BJ (cell line): ENCODE data around the gene FAM163A. TPM values are rescaled to one million over a fixed set of nuclear protein-coding genes. Genes with fewer than 3 reads are reported as not detected.

Experiments used
- CTCF ChIA-PET: fragments of 350-600 bp; formaldehyde crosslinking; extraction: SDS; loops from one replicate; lab custom pipeline; 2021; ENCODE audit warnings: antibody characterized with exemption, inconsistent platforms; lab: Yijun Ruan, JAX
- POLR2A ChIA-PET: fragments of 300-600 bp; sonication (Branson Sonifier 250); formaldehyde crosslinking; extraction: SDS; loops from one replicate; lab custom pipeline; 2021; ENCODE audit warnings: antibody characterized with exemption; lab: Charles Lee
- DNase-seq: peaks from one replicate; pipeline ENCODE4 v3.0.0-alpha.2; 2011; ENCODE audit warnings: low read depth
- H3K27me3 ChIP-seq: 2 replicates; pipeline ENCODE4 v1.6.0; 2011; ENCODE audit warnings: low read length; ENCODE audit not compliant: control insufficient read depth, insufficient read depth
- H3K36me3 ChIP-seq: 2 replicates; pipeline ENCODE4 v1.5.1; 2011; ENCODE audit warnings: low read length; ENCODE audit not compliant: control insufficient read depth, insufficient read depth
- H3K4me3 ChIP-seq: 2 replicates; pipeline ENCODE4 v1.5.1; 2011; ENCODE audit warnings: low read depth, mild to moderate bottlenecking, control low read depth, low read length
- polyA plus RNA-seq: library from polyadenylated mRNA; depleted of rRNA; stranded (reverse); fragments of >200 nt; gene quantifications from 2 replicates; pipeline ENCODE4 v1.2.3, GENCODE V29; 2011
- TF ChIP-seq, protein P1 (sequence below): IDR thresholded peaks from 2 replicates; pipeline ENCODE4 v1.5.1; 2011; ENCODE audit warnings: low read depth, mild to moderate bottlenecking, control low read depth, inconsistent platforms, low read length, moderate library complexity; ENCODE audit not compliant: insufficient read depth

Gene FAM163A
- polyA plus RNA-seq, 1 experiment, result not detected

DNA sequence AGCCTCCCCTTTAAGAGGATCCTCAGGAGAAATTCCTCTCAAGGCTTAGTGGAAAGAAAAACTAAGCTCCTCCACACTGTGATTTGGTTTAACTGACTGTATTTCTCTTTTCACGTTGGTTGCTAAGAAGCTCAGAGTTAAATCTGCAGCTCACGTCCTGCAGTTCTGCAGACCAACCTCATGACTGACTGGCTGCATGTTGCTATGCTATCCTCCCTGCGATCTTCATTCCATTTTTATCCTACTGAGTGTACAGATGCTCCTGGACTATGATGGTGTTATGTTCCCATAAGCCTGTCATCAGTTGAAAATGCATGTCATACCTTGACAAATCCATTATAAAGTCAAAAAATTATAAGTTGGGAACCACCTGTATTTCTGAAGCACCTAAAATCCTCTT is 34.6 kb downstream of the FAM163A start:
- TF ChIP-seq, protein P1, sequence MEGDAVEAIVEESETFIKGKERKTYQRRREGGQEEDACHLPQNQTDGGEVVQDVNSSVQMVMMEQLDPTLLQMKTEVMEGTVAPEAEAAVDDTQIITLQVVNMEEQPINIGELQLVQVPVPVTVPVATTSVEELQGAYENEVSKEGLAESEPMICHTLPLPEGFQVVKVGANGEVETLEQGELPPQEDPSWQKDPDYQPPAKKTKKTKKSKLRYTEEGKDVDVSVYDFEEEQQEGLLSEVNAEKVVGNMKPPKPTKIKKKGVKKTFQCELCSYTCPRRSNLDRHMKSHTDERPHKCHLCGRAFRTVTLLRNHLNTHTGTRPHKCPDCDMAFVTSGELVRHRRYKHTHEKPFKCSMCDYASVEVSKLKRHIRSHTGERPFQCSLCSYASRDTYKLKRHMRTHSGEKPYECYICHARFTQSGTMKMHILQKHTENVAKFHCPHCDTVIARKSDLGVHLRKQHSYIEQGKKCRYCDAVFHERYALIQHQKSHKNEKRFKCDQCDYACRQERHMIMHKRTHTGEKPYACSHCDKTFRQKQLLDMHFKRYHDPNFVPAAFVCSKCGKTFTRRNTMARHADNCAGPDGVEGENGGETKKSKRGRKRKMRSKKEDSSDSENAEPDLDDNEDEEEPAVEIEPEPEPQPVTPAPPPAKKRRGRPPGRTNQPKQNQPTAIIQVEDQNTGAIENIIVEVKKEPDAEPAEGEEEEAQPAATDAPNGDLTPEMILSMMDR, result no peak
- Histone ChIP-seq H3K27me3 (peaks cover 2% of the 10 kb centered on the region; the same call in 1 of the 2 replicates), H3K36me3 (no peaks in the 10 kb centered on the region), H3K4me3 (no peak overlapping the region)
- ChIA-PET CTCF (interaction anchor here (1.0 kb wide), 3 partner anchors 20 to 71 kb away, joined by 3 to 5 read pairs (median 4); no protein-coding TSS in a partner anchor), POLR2A (no interaction called here)
- no peak for DNase-seq

DNA sequence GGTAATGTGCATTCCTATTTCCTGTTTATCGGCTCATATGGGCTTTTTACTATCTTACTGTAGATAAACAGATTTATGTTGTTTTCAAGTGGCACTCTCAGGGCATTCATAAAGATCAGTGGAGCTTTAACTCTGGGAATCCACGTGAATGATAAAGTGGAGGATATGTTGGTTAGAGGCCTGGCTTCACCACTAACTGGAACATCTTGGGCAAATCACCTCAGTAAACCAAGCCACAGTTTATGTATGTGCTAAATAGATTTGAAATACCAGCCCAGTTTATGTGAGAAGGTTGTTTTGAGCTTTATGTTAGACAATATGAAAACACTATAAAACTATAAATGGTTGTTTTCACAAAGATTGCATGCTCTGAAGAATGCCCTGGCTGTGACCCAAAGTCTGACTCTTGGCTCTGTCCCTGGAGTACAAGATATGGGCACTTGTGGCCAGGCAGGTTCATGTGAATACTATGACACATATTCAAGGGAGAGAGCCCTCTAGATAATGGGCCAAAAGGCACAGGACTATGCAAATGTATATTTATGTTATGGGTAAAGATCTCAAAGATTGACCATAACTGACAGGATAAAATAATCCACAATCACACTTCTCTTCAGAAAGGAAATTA is 36.7 kb downstream of the FAM163A start:
- no peaks in the 10 kb centered on the region for H3K36me3 ChIP-seq
- TF ChIP-seq, protein P1, result no peak
- no peak for DNase-seq
- ChIA-PET POLR2A (no interaction called here), CTCF (interaction anchor here (1.1 to 1.2 kb wide), 3 partner anchors 16 to 35 kb away, joined by 3 to 5 read pairs (median 3); no protein-coding TSS in a partner anchor)
- no peak overlapping the region for H3K4me3 ChIP-seq
- peaks cover 4% of the 10 kb centered on the region; the same call in 1 of the 2 replicates for H3K27me3 ChIP-seq

DNA sequence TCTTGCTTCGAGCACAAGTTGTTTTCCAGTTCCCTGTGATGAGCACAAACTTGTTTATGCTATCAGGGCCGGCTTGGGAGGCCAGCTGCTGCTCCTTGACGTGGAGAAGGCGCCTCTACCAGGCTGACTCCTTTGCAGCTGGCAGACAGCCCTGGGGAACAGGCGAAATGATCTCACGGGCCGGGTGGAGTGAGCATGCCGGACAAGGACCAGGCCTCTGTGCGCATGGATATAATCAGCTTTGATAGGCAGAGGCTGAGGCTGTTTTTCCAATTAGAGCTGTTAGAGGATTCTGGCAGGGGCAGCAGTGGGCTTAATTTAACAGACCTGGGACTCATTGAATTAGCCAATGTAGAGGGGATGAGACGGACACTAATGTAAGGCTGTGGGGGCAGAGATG is 38.9 kb downstream of the FAM163A start:
- ChIA-PET POLR2A (no interaction called here), CTCF (interaction anchor here (1.1 to 2.7 kb wide), 3 partner anchors 9 to 33 kb away, joined by 3 to 7 read pairs (median 4); no protein-coding TSS in a partner anchor)
- TF ChIP-seq, protein P1, result no peak
- H3K4me3 ChIP-seq, result no peak overlapping the region
- peaks cover 6% of the 10 kb centered on the region for H3K27me3 ChIP-seq
- no peaks in the 10 kb centered on the region for H3K36me3 ChIP-seq
- no peak for DNase-seq

DNA sequence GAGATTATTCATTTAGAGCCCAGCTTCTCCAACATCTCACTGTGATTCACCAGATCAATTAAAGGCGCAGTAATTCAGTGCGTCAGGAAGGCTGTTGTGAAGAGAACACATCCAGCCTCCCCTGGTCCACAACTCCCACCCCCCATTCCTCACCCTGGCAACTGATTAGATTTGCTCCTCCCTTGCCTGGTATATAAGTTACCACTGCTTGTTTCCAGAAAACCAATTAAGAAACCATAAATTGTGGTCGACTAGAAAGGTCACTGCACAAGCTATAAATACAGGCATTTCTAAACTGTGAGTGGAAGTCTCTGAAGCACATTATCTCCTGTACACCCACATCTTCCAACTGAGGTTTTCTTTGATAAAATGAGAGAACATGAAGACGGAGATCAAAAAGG is 41.9 kb downstream of the FAM163A start:
- Histone ChIP-seq H3K36me3 (no peaks in the 10 kb centered on the region), H3K4me3 (no peak overlapping the region), H3K27me3 (peaks cover 4% of the 10 kb centered on the region)
- POLR2A ChIA-PET, result interaction anchor here (0.7 kb wide), 1 partner anchor 17 kb away, joined by 4 read pairs; no protein-coding TSS in a partner anchor
- no peak for DNase-seq
- TF ChIP-seq, protein P1, result no peak
- CTCF ChIA-PET, result interaction anchor here (1.4 to 2.0 kb wide), 2 partner anchors 25 to 30 kb away, joined by 6 to 7 read pairs; no protein-coding TSS in a partner anchor

DNA sequence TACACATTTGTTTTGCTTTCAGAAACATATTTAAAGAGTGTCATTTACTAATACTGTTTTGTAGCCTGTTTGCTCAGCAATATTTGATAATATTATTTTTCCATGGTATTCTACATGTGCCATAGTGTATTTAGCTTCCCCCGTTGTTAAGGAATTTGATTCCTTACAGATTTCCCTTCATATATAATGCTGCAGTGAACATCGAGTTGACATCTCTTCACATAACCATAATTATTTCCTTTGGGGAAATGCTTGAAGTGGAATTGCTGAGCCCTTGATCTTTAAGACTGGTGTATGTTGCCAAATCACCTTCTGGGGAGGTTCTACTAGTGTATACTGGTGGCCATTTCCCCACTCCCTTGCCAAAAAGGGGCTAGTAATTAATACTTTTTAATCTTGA is 42.6 kb downstream of the FAM163A start:
- DNase-seq, result no peak
- TF ChIP-seq, protein P1, result no peak
- POLR2A ChIA-PET, result no interaction called here
- CTCF ChIA-PET, result interaction anchor here (1.4 to 2.0 kb wide), 2 partner anchors 24 to 29 kb away, joined by 6 to 7 read pairs; no protein-coding TSS in a partner anchor
- Histone ChIP-seq H3K27me3 (peaks cover 4% of the 10 kb centered on the region), H3K36me3 (no peaks in the 10 kb centered on the region), H3K4me3 (no peak overlapping the region)
